ENCODE data around the gene NUBP1.

NUBP1 gene

GRCh38 chr16:10743610-10744369, at the start of gene NUBP1:
NUBP1 (plus strand) TSS chr16:10743842; CDS start chr16:10743864, 22 bp downstream.
- H3K4me3 ChIP-seq (ENCODE audit: severe bottlenecking) = peak within 1 kb of the TSS; percentile 62
- peak within 1 kb of the TSS; percentile 68 for H3K27ac ChIP-seq (ENCODE audit: poor library complexity, severe bottlenecking)
- no peaks in the 10 kb centered on the region for H3K4me1 ChIP-seq (ENCODE audit: insufficient read depth, poor library complexity, severe bottlenecking)
- no peaks in the 10 kb centered on the region for H3K27me3 ChIP-seq (ENCODE audit: insufficient read depth, poor library complexity, severe bottlenecking)
- no peak for TF ChIP-seq CTCF (IDR thresholded peaks at IDR 0.05; ENCODE audit: poor library complexity, severe bottlenecking)
- H3K36me3 ChIP-seq (ENCODE audit: low read depth) = peaks cover 7% of the 10 kb centered on the region; the same call in 1 of the 2 replicates
- peak; percentile 91 for ATAC-seq (ENCODE audit: low read depth)
- no peaks in the 10 kb centered on the region for H3K9me3 ChIP-seq (ENCODE audit: severe bottlenecking)
- DNase-seq (ENCODE audit: low spot score) = peak; percentile 94

GRCh38 chr16:10693889-10694288, 49.8 kb upstream of the NUBP1 start:
- no peak overlapping the region for H3K27ac ChIP-seq (ENCODE audit: poor library complexity, severe bottlenecking)
- no peaks in the 10 kb centered on the region for H3K27me3 ChIP-seq (ENCODE audit: insufficient read depth, poor library complexity, severe bottlenecking)
- DNase-seq (ENCODE audit: low spot score) (no peak), ATAC-seq (ENCODE audit: low read depth) (no peak)
- H3K4me1 ChIP-seq (ENCODE audit: insufficient read depth, poor library complexity, severe bottlenecking) = no peaks in the 10 kb centered on the region
- H3K9me3 ChIP-seq (ENCODE audit: severe bottlenecking) = no peaks in the 10 kb centered on the region
- TF ChIP-seq CTCF (IDR thresholded peaks at IDR 0.05; ENCODE audit: poor library complexity, severe bottlenecking) = no peak
- H3K36me3 ChIP-seq (ENCODE audit: low read depth) = no peaks in the 10 kb centered on the region
- H3K4me3 ChIP-seq (ENCODE audit: severe bottlenecking) = no peak overlapping the region

- no peaks in the 10 kb centered on the region for H3K36me3 ChIP-seq (ENCODE audit: low read depth)
- H3K27ac ChIP-seq (ENCODE audit: poor library complexity, severe bottlenecking) = no peak overlapping the region
- no peak for ATAC-seq (ENCODE audit: low read depth)
- no peaks in the 10 kb centered on the region for H3K4me1 ChIP-seq (ENCODE audit: insufficient read depth, poor library complexity, severe bottlenecking)
- H3K9me3 ChIP-seq (ENCODE audit: severe bottlenecking) = no peaks in the 10 kb centered on the region
- DNase-seq (ENCODE audit: low spot score) = no peak
- H3K27me3 ChIP-seq (ENCODE audit: insufficient read depth, poor library complexity, severe bottlenecking) = no peaks in the 10 kb centered on the region
- no peak for TF ChIP-seq CTCF (IDR thresholded peaks at IDR 0.05; ENCODE audit: poor library complexity, severe bottlenecking)
- no peak overlapping the region for H3K4me3 ChIP-seq (ENCODE audit: severe bottlenecking)
Measured at GRCh38 chr16:10694306-10694705, 49.3 kb upstream of the NUBP1 start.

GRCh38 chr16:10694830-10695229, 48.8 kb upstream of the NUBP1 start, which contains the start of gene TEKT5:
TEKT5 (minus strand) TSS chr16:10694930; CDS start chr16:10694873, 57 bp downstream.
- no peak for ATAC-seq (ENCODE audit: low read depth)

More at GRCh38 chr16:10694830-10695229, 48.8 kb upstream of the NUBP1 start, which contains the start of gene TEKT5:
- Histone ChIP-seq H3K27ac (ENCODE audit: poor library complexity, severe bottlenecking) (no peak within 1 kb of the TSS), H3K9me3 (ENCODE audit: severe bottlenecking) (no peaks in the 10 kb centered on the region), H3K4me1 (ENCODE audit: insufficient read depth, poor library complexity, severe bottlenecking) (no peaks in the 10 kb centered on the region), H3K36me3 (ENCODE audit: low read depth) (no peaks in the 10 kb centered on the region), H3K4me3 (ENCODE audit: severe bottlenecking) (no peak within 1 kb of the TSS), H3K27me3 (ENCODE audit: insufficient read depth, poor library complexity, severe bottlenecking) (no peaks in the 10 kb centered on the region)
- TF ChIP-seq CTCF (IDR thresholded peaks at IDR 0.05; ENCODE audit: poor library complexity, severe bottlenecking) = no peak
- DNase-seq (ENCODE audit: low spot score) = no peak
